K562 (cell line): ENCODE results near the gene DHRS11.

ENCODE experiments used
- BRCA1 ChIP-seq, 2 experiments: fragments of 450-650 bp in 1 of 2; sonication (generic) in 1 of 2; formaldehyde crosslinking in 1 of 2; IDR thresholded peaks; 2 replicates each; pipeline versions ENCODE4 v1.5.0 to v1.6.1; 2017 to 2020; ENCODE audit warnings: mild to moderate bottlenecking in 1 of 2, missing genetic modification reagents in 1 of 2
- CBFA2T3 ChIP-seq: fragments of 450-650 bp; IDR thresholded peaks from 2 replicates; pipeline ENCODE4 v1.6.1; 2017
- ZNF146 ChIP-seq: IDR thresholded peaks from one replicate; pipeline ENCODE4 v1.6.1; 2018; ENCODE audit warnings: missing compliant biosample characterization; ENCODE audit not compliant: unreplicated experiment
- TF ChIP-seq, protein P1 (sequence below): sonication (generic); formaldehyde crosslinking; IDR thresholded peaks from 2 replicates; pipeline ENCODE4 v1.8.0; 2022; ENCODE audit warnings: missing genetic modification reagents, mild to moderate bottlenecking, borderline replicate concordance
- TF ChIP-seq, protein P2 (sequence below): fragments of 450-650 bp; formaldehyde crosslinking; IDR thresholded peaks from 2 replicates; pipeline ENCODE4 v1.4.0; 2020; ENCODE audit warnings: mild to moderate bottlenecking
- TF ChIP-seq, protein P3 (sequence below), 3 experiments: IDR thresholded peaks in 2 of 3; conservative IDR thresholded peaks in 1 of 3; 2 replicates each; pipeline ENCODE4 v1.5.1; 2011 to 2012; ENCODE audit warnings: low read length in 3 of 3, mild to moderate bottlenecking in 3 of 3, control low read depth in 2 of 3, improper control_type of control experiment in 1 of 3, inconsistent platforms in 1 of 3, low read depth in 1 of 3, mixed read lengths in 1 of 3, moderate library complexity in 1 of 3; ENCODE audit not compliant: insufficient read depth in 2 of 3

DNA sequence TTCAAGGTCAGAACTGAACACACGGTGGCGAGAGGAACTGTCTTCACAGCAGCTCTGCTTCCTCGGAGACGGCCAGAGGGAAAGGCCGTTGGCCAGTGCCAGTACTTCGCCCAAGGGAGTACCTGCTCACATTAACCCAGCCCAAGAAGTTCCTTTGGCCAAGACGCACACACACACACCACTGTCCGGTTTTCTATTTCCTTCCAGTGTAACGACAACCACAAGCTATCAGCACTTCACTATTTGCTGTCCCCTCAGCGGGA lies 47.7 kb upstream of the DHRS11 start:
- TF ChIP-seq, protein P1, sequence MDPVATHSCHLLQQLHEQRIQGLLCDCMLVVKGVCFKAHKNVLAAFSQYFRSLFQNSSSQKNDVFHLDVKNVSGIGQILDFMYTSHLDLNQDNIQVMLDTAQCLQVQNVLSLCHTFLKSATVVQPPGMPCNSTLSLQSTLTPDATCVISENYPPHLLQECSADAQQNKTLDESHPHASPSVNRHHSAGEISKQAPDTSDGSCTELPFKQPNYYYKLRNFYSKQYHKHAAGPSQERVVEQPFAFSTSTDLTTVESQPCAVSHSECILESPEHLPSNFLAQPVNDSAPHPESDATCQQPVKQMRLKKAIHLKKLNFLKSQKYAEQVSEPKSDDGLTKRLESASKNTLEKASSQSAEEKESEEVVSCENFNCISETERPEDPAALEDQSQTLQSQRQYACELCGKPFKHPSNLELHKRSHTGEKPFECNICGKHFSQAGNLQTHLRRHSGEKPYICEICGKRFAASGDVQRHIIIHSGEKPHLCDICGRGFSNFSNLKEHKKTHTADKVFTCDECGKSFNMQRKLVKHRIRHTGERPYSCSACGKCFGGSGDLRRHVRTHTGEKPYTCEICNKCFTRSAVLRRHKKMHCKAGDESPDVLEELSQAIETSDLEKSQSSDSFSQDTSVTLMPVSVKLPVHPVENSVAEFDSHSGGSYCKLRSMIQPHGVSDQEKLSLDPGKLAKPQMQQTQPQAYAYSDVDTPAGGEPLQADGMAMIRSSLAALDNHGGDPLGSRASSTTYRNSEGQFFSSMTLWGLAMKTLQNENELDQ (CRISPR knock-in tag) = no peak
- TF ChIP-seq, protein P2, sequence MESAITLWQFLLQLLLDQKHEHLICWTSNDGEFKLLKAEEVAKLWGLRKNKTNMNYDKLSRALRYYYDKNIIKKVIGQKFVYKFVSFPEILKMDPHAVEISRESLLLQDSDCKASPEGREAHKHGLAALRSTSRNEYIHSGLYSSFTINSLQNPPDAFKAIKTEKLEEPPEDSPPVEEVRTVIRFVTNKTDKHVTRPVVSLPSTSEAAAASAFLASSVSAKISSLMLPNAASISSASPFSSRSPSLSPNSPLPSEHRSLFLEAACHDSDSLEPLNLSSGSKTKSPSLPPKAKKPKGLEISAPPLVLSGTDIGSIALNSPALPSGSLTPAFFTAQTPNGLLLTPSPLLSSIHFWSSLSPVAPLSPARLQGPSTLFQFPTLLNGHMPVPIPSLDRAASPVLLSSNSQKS (CRISPR knock-in tag) = no peak
- TF ChIP-seq CBFA2T3 (no peak), ZNF146 (CRISPR knock-in tag) (peak; percentile 6), BRCA1 (IDR thresholded peaks at IDR 0.05) (no peak), BRCA1 (CRISPR knock-in tag; IDR thresholded peaks at IDR 0.05) (no peak)
- TF ChIP-seq, protein P3, sequence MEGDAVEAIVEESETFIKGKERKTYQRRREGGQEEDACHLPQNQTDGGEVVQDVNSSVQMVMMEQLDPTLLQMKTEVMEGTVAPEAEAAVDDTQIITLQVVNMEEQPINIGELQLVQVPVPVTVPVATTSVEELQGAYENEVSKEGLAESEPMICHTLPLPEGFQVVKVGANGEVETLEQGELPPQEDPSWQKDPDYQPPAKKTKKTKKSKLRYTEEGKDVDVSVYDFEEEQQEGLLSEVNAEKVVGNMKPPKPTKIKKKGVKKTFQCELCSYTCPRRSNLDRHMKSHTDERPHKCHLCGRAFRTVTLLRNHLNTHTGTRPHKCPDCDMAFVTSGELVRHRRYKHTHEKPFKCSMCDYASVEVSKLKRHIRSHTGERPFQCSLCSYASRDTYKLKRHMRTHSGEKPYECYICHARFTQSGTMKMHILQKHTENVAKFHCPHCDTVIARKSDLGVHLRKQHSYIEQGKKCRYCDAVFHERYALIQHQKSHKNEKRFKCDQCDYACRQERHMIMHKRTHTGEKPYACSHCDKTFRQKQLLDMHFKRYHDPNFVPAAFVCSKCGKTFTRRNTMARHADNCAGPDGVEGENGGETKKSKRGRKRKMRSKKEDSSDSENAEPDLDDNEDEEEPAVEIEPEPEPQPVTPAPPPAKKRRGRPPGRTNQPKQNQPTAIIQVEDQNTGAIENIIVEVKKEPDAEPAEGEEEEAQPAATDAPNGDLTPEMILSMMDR (IDR thresholded peaks at IDR 0.05 in 2 of 3, conservative IDR thresholded peaks at IDR 0.05 in 1 of 3; ENCODE audit: insufficient read depth in 2 of 3, low read depth in 1 of 3, low read length in 3 of 3) = 0 out of 6 replicates have a peak, but pooled peaks have one; percentile 13 to 15 (median 14)
